Pancreas (tissue), 10 donors: ENCODE results near the gene DIMT1. TPM values are rescaled to one million over a fixed set of nuclear protein-coding genes. Genes with fewer than 3 reads are reported as not detected.
A peak's percentile ranks its signal among the peaks of the same experiment; 100 is the strongest.

Source experiments
- ATAC-seq, 4 donors: fragments of 200-7000 bp; cut with Tn5 transposase; one replicate each; pipeline versions ENCODE4 v1.8.0 to v1.9.1; 2020; ENCODE audit warnings: mild to moderate bottlenecking in 4 of 4, moderate library complexity in 4 of 4
- DNase-seq, 6 donors: peaks; one replicate each; pipeline ENCODE4 v3.0.0-alpha.2; 2020
- FAIRE-seq: peaks from 2 replicates; lab custom pipeline; 2012; peaks lifted over from hg19 to GRCh38; lab: Jason Lieb, UNC
- H3K27ac ChIP-seq, 4 donors: fragments of 200-600 bp; sonication (generic); 1 replicate in 3 of 4; 2 replicates in 1 of 4; pipeline versions ENCODE4 v1.5.0 to v1.8.0; 2020
- H3K27me3 ChIP-seq, 4 donors: fragments of 200-600 bp; one replicate each; pipeline ENCODE4 v1.8.0; 2021
- H3K36me3 ChIP-seq, 3 donors: fragments of 200-600 bp; sonication (generic) in 1 of 3; one replicate each; pipeline versions ENCODE4 v1.5.0 to v1.8.0; 2020 to 2021
- H3K4me1 ChIP-seq, 3 donors: fragments of 200-600 bp; one replicate each; pipeline ENCODE4 v1.8.0; 2021
- H3K4me3 ChIP-seq, 4 donors: fragments of 200-600 bp; sonication (generic) in 2 of 4; one replicate each; pipeline versions ENCODE4 v1.5.0 to v1.8.0; 2020 to 2021
- H3K9me3 ChIP-seq, 4 donors: fragments of 200-600 bp; one replicate each; pipeline ENCODE4 v1.8.0; 2021
- CTCF ChIP-seq, 4 donors: fragments of 200-600 bp; sonication (generic) in 3 of 4; IDR thresholded peaks; one replicate each; pipeline versions ENCODE4 v1.5.0 to v1.8.0; 2021; ENCODE audit warnings: antibody characterized with exemption in 4 of 4
- WGBS, 2 donors: extraction: QIAGEN DNeasy Blood & Tissue Kit; methylation state at CpG; one replicate each; pipeline ENCODE4 v1.1.7; 2013; 5-methylcytosine and 5-hydroxymethylcytosine counted together
- intact Hi-C, 3 donors: fragments of 100-400 bp; cut with DNase I; formaldehyde crosslinking; loops; one replicate each; pipeline versions ENCODE4 v1.11.1 to v1.14.2; 2022
- polyA plus RNA-seq, 2 donors: library from polyadenylated mRNA; stranded (reverse); fragments of 200-250 nt; gene quantifications; one replicate each; pipeline ENCODE4 v1.2.3, GENCODE V29; 2013
- total RNA-seq, 6 donors: library from RNA; stranded (reverse); fragmentation: NEBNext Ultra II Directional in 4 of 6; extraction: Animal tissue kit (Norgen Biotek cat#: 25700) in 4 of 6; gene quantifications; one replicate each; pipeline versions ENCODE4 v1.2.1 to v1.2.4, GENCODE V29; 2021 to 2023
- donor health status: healthy with polysubstance abuse.
- donor health status: DM: no; HTN: no; CAD: no; lungs with moderate emphysema.
- donor health status: DM: no; HTN: no; CAD: no.
- donor health status: control.
- donor health status: control.
- donor health status: Bipolar disorder and iron deficiency.
- donor health status: DM: yes; HTN: yes; CAD: no.
- donor health status: DM: no; HTN: no; CAD: no.
- donor health status: DM: no; HTN: no; CAD: no.
- donor health status: DM: yes; HTN: yes; CAD: no.

The DIMT1 gene
- total and polyA plus RNA-seq, 8 donors = 8.0 to 26.3 (median 12.1) TPM

GRCh38 chr5:62431735-62432620 lies 28.3 kb upstream of the DIMT1 start:
- intact Hi-C loops = no loop called here
- peak in 3 of 4 donors; percentile 20 to 63 (median 42) for ATAC-seq
- no peak overlapping the region for H3K27ac ChIP-seq
- no peak for TF ChIP-seq CTCF (IDR thresholded peaks at IDR 0.05)
- DNase-seq = no peak
- H3K27me3 ChIP-seq = no peaks in the 10 kb centered on the region
- H3K4me1 ChIP-seq = peaks cover 0 to 14% (median 9%) of the 10 kb centered on the region in 3 donors
- H3K9me3 ChIP-seq = no peaks in the 10 kb centered on the region
- H3K4me3 ChIP-seq = no peak overlapping the region
- no peak for FAIRE-seq
- WGBS, 2 donors = 63 to 66% methylated on average over 11 of the region's 11 CpGs
- no peaks in the 10 kb centered on the region for H3K36me3 ChIP-seq

GRCh38 chr5:62424763-62425162 lies 21.1 kb upstream of the DIMT1 start:
- no peak for ATAC-seq
- Histone ChIP-seq H3K27me3 (no peaks in the 10 kb centered on the region), H3K9me3 (no peaks in the 10 kb centered on the region), H3K27ac (no peak overlapping the region), H3K4me3 (no peak overlapping the region), H3K36me3 (no peaks in the 10 kb centered on the region), H3K4me1 (peaks cover 0 to 6% (median 0%) of the 10 kb centered on the region in 3 donors)
- TF ChIP-seq CTCF (IDR thresholded peaks at IDR 0.05) = no peak
- intact Hi-C loops = no loop called here
- DNase-seq = no peak
- no peak for FAIRE-seq
- WGBS, 2 donors = 95 to 98% methylated on average over 1 of the region's 1 CpG

GRCh38 chr5:62421414-62421813 lies 17.7 kb upstream of the DIMT1 start:
- no peak for ATAC-seq
- intact Hi-C loops = no loop called here
- H3K27me3 ChIP-seq = no peaks in the 10 kb centered on the region
- 49 to 64% methylated on average over 1 of the region's 1 CpG for WGBS, 2 donors
- FAIRE-seq = no peak
- H3K36me3 ChIP-seq = no peaks in the 10 kb centered on the region
- no peak for DNase-seq
- TF ChIP-seq CTCF (IDR thresholded peaks at IDR 0.05) = no peak
- peaks cover 0 to 6% (median 0%) of the 10 kb centered on the region in 3 donors for H3K4me1 ChIP-seq
- no peak overlapping the region for H3K27ac ChIP-seq
- no peak overlapping the region for H3K4me3 ChIP-seq
- H3K9me3 ChIP-seq = no peaks in the 10 kb centered on the region

GRCh38 chr5:62419609-62420008 lies 15.9 kb upstream of the DIMT1 start:
- Histone ChIP-seq H3K36me3 (no peaks in the 10 kb centered on the region), H3K4me3 (no peak overlapping the region), H3K27me3 (no peaks in the 10 kb centered on the region), H3K9me3 (no peaks in the 10 kb centered on the region), H3K27ac (no peak overlapping the region), H3K4me1 (peaks cover 0 to 6% (median 0%) of the 10 kb centered on the region in 3 donors)
- intact Hi-C loops = no loop called here
- 95 to 98% methylated on average over 3 of the region's 3 CpGs for WGBS, 2 donors
- FAIRE-seq (no peak), DNase-seq (no peak), ATAC-seq (no peak)
- TF ChIP-seq CTCF (IDR thresholded peaks at IDR 0.05) = no peak
